SK-N-SH treated with all-trans-retinoic acid at 6 μM for 48 hours (cell line): ENCODE measurements around the gene MIGA2.

ENCODE experiments used
- ATAC-seq: fragments of 200-7000 bp; cut with Tn5 transposase; 3 replicates; pipeline ENCODE4 v1.9.1; 2020; ENCODE audit warnings: mild to moderate bottlenecking, moderate library complexity
- ARNTL ChIP-seq: fragments of 450-650 bp; formaldehyde crosslinking; IDR thresholded peaks from 2 replicates; pipeline ENCODE4 v1.5.0; 2020; ENCODE audit warnings: low read depth, mild to moderate bottlenecking, moderate library complexity, borderline replicate concordance
- BACH2 ChIP-seq: fragments of 250-450 bp; sonication (Bioruptor Pico); IDR thresholded peaks from 2 replicates; pipeline ENCODE4 v1.9.0; 2021; ENCODE audit warnings: mild to moderate bottlenecking, borderline replicate concordance
- CREB5 ChIP-seq: fragments of 250-450 bp; sonication (Bioruptor Pico); IDR thresholded peaks from 2 replicates; pipeline ENCODE4 v1.5.1; 2020; ENCODE audit warnings: low read depth, mild to moderate bottlenecking, moderate library complexity
- CSDC2 ChIP-seq: fragments of 250-450 bp; sonication (Bioruptor Pico); IDR thresholded peaks from 2 replicates; pipeline ENCODE4 v1.5.0; 2020; ENCODE audit warnings: mild to moderate bottlenecking, moderate library complexity
- CSRNP3 ChIP-seq: fragments of 250-450 bp; sonication (Bioruptor Pico); IDR thresholded peaks from 2 replicates; pipeline ENCODE4 v1.5.1; 2021; ENCODE audit warnings: mild to moderate bottlenecking, moderate library complexity
- ESRRG ChIP-seq: fragments of 250-450 bp; sonication (Bioruptor Pico); IDR thresholded peaks from 2 replicates; pipeline ENCODE4 v1.6.1; 2021; ENCODE audit warnings: mild to moderate bottlenecking
- GLIS3 ChIP-seq: fragments of 250-450 bp; sonication (Bioruptor Pico); IDR thresholded peaks from 2 replicates; pipeline ENCODE4 v1.5.0; 2020; ENCODE audit warnings: mild to moderate bottlenecking, moderate library complexity
- OSR1 ChIP-seq: fragments of 250-450 bp; sonication (Bioruptor Pico); IDR thresholded peaks from 2 replicates; pipeline ENCODE4 v1.8.0; 2022; ENCODE audit warnings: moderate library complexity, mild to moderate bottlenecking, inconsistent platforms
- PATZ1 ChIP-seq: fragments of 250-450 bp; sonication (Bioruptor Pico); IDR thresholded peaks from 2 replicates; pipeline ENCODE4 v1.8.0; 2020; ENCODE audit warnings: mild to moderate bottlenecking, moderate library complexity, borderline replicate concordance
- POU6F1 ChIP-seq: fragments of 250-450 bp; sonication (Bioruptor Pico); IDR thresholded peaks from 2 replicates; pipeline ENCODE4 v1.8.0; 2021; ENCODE audit warnings: low read depth, mild to moderate bottlenecking, moderate library complexity, borderline replicate concordance
- SNAI2 ChIP-seq: fragments of 250-450 bp; sonication (Bioruptor Pico); IDR thresholded peaks from 2 replicates; pipeline ENCODE4 v1.5.0; 2020; ENCODE audit warnings: mild to moderate bottlenecking, moderate library complexity
- TCF4 ChIP-seq: fragments of 250-450 bp; sonication (Bioruptor Pico); IDR thresholded peaks from 2 replicates; pipeline ENCODE4 v1.8.0; 2021; ENCODE audit warnings: mild to moderate bottlenecking, moderate library complexity, borderline replicate concordance
- TOX ChIP-seq: fragments of 250-450 bp; sonication (Bioruptor Pico); IDR thresholded peaks from 2 replicates; pipeline ENCODE4 v1.8.0; 2021; ENCODE audit warnings: mild to moderate bottlenecking, moderate library complexity, borderline replicate concordance
- TSHZ2 ChIP-seq: fragments of 250-450 bp; sonication (Bioruptor Pico); IDR thresholded peaks from 2 replicates; pipeline ENCODE4 v1.5.0; 2020; ENCODE audit warnings: mild to moderate bottlenecking, moderate library complexity
- ZC3H10 ChIP-seq: fragments of 250-450 bp; sonication (Bioruptor Pico); IDR thresholded peaks from 2 replicates; pipeline ENCODE4 v1.5.1; 2021; ENCODE audit warnings: mild to moderate bottlenecking, moderate library complexity
- ZFP3 ChIP-seq: fragments of 250-450 bp; sonication (Bioruptor Pico); IDR thresholded peaks from 2 replicates; pipeline ENCODE4 v1.5.0; 2020; ENCODE audit warnings: mild to moderate bottlenecking, moderate library complexity
- ZFP30 ChIP-seq: fragments of 450-650 bp; formaldehyde crosslinking; IDR thresholded peaks from 2 replicates; pipeline ENCODE4 v1.5.0; 2022; ENCODE audit warnings: mild to moderate bottlenecking, moderate library complexity
- ZNF70 ChIP-seq: fragments of 450-650 bp; formaldehyde crosslinking; IDR thresholded peaks from 2 replicates; pipeline ENCODE4 v1.5.0; 2020; ENCODE audit warnings: mild to moderate bottlenecking, moderate library complexity
- ZNF8 ChIP-seq: fragments of 450-650 bp; formaldehyde crosslinking; IDR thresholded peaks from 2 replicates; pipeline ENCODE4 v1.5.0; 2020; ENCODE audit warnings: mild to moderate bottlenecking, moderate library complexity

MIGA2 gene

GRCh38 chr9:129040113-129040643, 3.8 kb downstream of the MIGA2 start:
- no peak for ATAC-seq
- no peak for TF ChIP-seq BACH2 (CRISPR knock-in tag)
- TF ChIP-seq ZFP30 (CRISPR knock-in tag): no peak
- no peak for TF ChIP-seq CSDC2 (CRISPR knock-in tag)
- no peak for TF ChIP-seq CREB5 (CRISPR knock-in tag)
- no peak for TF ChIP-seq GLIS3 (CRISPR knock-in tag)
- no peak for TF ChIP-seq SNAI2
- TF ChIP-seq PATZ1 (CRISPR knock-in tag): no peak
- TF ChIP-seq ZNF8 (CRISPR knock-in tag): no peak
- no peak for TF ChIP-seq TOX (CRISPR knock-in tag)
- TF ChIP-seq OSR1 (CRISPR knock-in tag): no peak
- no peak for TF ChIP-seq ZNF70 (CRISPR knock-in tag)
- no peak for TF ChIP-seq ARNTL
- TF ChIP-seq POU6F1: no peak
- no peak for TF ChIP-seq CSRNP3

GRCh38 chr9:129042016-129042415, 5.6 kb downstream of the MIGA2 start:
- ATAC-seq: no peak; the same call in 2 of the 3 replicates

GRCh38 chr9:129052592-129052991, 16.2 kb downstream of the MIGA2 start:
- ATAC-seq: no peak
- TF ChIP-seq TSHZ2 (no peak), ARNTL (no peak), OSR1 (CRISPR knock-in tag) (no peak), PATZ1 (CRISPR knock-in tag) (no peak), SNAI2 (no peak), ZC3H10 (CRISPR knock-in tag) (no peak), TOX (CRISPR knock-in tag) (no peak), CREB5 (CRISPR knock-in tag) (no peak), CSDC2 (CRISPR knock-in tag) (no peak), ESRRG (no peak), GLIS3 (CRISPR knock-in tag) (no peak), ZFP3 (CRISPR knock-in tag) (no peak), POU6F1 (no peak), BACH2 (CRISPR knock-in tag) (no peak)

More at GRCh38 chr9:129042016-129042415, 5.6 kb downstream of the MIGA2 start:
- TF ChIP-seq TCF4 (CRISPR knock-in tag) (peak; percentile 83; the same call in 1 of the 2 replicates), CREB5 (CRISPR knock-in tag) (no peak)
- TF ChIP-seq, all 23 proteins: peak for 1
